Activated CD8-positive, alpha-beta T cell treated with anti-CD3 and anti-CD28 coated beads, Interleukin-2, amount 10 ng/mL, durations not matched to agents 7 days and 5 days (primary cell): ENCODE measurements around the gene NEDD8. TPM values are rescaled to one million over a fixed set of nuclear protein-coding genes. Genes with fewer than 3 reads are reported as not detected.

Experiments
- ATAC-seq: fragments of 150-1000 bp; cut with Tn5 transposase; one replicate; pipeline ENCODE4 v1.10.0; 2021; ENCODE audit warnings: moderate library complexity
- CTCF ChIA-PET: fragments of 350-600 bp; sonication (Branson Sonifier 250); formaldehyde crosslinking; loops from one replicate; lab custom pipeline; 2021; ENCODE audit warnings: antibody characterized with exemption; lab: Charles Lee
- POLR2A ChIA-PET: fragments of 350-600 bp; sonication (Branson Sonifier 250); formaldehyde crosslinking; loops from one replicate; lab custom pipeline; 2021; ENCODE audit warnings: antibody characterized with exemption; lab: Charles Lee
- DNase-seq: peaks from one replicate; pipeline ENCODE4 v3.0.0-alpha.2; 2020
- H3K27ac Mint-ChIP-seq: one replicate; pipeline ENCODE4 v1.8.0; 2021; ENCODE audit warnings: mild to moderate bottlenecking, mixed read lengths
- H3K27me3 Mint-ChIP-seq: one replicate; pipeline ENCODE4 v1.8.0; 2021; ENCODE audit warnings: low read depth, mixed read lengths
- H3K36me3 Mint-ChIP-seq: one replicate; pipeline ENCODE4 v1.8.0; 2021; ENCODE audit warnings: low read depth, mixed read lengths
- H3K4me1 Mint-ChIP-seq: one replicate; pipeline ENCODE4 v1.8.0; 2021; ENCODE audit warnings: low read depth, mixed read lengths
- H3K4me3 Mint-ChIP-seq: one replicate; pipeline ENCODE4 v1.8.0; 2021; ENCODE audit warnings: mild to moderate bottlenecking, mixed read lengths
- H3K9me3 Mint-ChIP-seq: one replicate; pipeline ENCODE4 v1.8.0; 2022; ENCODE audit warnings: mixed read lengths; ENCODE audit not compliant: insufficient read depth
- total RNA-seq, 2 experiments: library from RNA; stranded (reverse); gene quantifications; one replicate each; pipeline ENCODE4 v1.2.3, GENCODE V29; 2021

NEDD8 gene
- total RNA-seq, 2 experiments from 2014 or later, result 214 to 222 TPM

DNA sequence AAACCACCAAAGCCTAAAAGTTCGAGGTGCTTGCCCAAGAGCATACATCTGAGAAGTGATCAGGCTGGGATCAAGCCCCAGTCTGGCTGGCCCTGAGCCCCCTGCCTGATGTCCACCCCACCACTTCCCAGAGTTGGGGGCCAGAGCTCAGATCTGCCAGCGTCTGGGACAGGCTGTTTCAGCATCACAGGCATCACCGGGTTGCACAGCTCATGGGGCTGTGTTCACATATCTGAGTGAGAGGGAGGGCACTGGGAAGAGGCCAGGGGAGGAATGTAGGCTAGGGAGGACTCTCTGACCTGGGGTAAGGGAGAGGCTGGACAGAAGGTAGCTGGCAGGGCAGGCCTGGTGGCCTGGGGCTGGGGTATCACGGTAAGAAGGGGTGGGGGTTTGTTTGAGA lies 24.8 kb upstream of the NEDD8 start:
- Mint-ChIP-seq H3K36me3 (peaks cover 6% of the 10 kb centered on the region), H3K4me3 (no peak overlapping the region), H3K4me1 (no peaks in the 10 kb centered on the region), H3K27ac (no peak overlapping the region), H3K27me3 (no peaks in the 10 kb centered on the region), H3K9me3 (no peaks in the 10 kb centered on the region)
- no peak for DNase-seq
- POLR2A ChIA-PET, result interaction anchor here (1.2 to 2.9 kb wide), 2 partner anchors 14 to 15 kb away, joined by 5 to 13 read pairs; partner anchors contain the start of genes RABGGTA and TINF2
- CTCF ChIA-PET, result interaction anchor here (0.8 to 4.2 kb wide), 6 partner anchors 9 to 52 kb away, joined by 3 to 16 read pairs (median 4); partner anchors contain the start of genes RABGGTA and TINF2
- ATAC-seq, result no peak

DNA sequence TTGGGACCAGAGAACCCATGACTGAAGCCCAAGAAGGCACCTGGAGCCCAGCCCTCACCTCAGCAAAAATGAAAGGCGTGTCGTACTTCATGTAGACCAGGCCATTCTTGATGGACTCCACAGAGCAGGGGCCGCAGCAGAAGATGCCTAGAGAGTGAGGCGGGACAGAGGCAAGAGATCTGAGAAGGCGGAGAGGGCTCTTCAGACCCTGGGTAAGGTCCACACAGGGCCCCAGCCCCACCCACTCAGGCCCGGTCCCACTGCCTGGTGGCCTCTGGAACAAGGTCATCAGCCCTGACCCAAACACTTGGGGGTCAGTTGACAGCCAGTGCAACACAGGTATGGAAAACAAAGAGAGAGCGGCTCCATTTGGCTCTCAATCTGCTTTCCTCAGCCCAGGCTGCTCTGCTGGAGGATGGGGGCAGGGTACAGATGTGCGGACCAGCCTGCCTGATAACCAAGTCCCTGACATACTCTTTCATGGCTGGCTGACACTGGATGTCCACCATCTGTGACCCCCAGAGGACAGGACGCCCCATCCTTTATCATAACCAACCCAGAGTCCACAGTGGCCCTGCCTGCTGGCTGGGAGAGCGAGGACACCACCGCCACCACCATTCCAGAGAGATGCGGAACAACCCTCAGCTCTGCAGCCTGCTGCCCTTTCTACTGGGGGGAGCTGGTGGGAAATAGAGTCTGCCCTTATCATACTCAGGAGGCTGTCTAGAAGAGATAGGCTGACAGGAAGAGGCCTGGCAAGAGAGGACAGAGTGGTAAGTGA lies 24.0 kb upstream of the NEDD8 start:
- DNase-seq, result no peak
- Mint-ChIP-seq H3K4me1 (peaks cover 6% of the 10 kb centered on the region), H3K27me3 (no peaks in the 10 kb centered on the region), H3K9me3 (no peaks in the 10 kb centered on the region), H3K27ac (no peak overlapping the region), H3K36me3 (peaks cover 6% of the 10 kb centered on the region), H3K4me3 (no peak overlapping the region)
- ChIA-PET CTCF (interaction anchor here (0.8 to 4.2 kb wide), 5 partner anchors 9 to 52 kb away, joined by 3 to 16 read pairs (median 4); partner anchors contain the start of genes RABGGTA and TINF2), POLR2A (interaction anchor here (2.9 kb wide), 1 partner anchor 15 kb away, joined by 13 read pairs; the partner anchor contains the start of gene RABGGTA)
- no peak for ATAC-seq

- Mint-ChIP-seq H3K4me1 (peaks cover 13% of the 10 kb centered on the region), H3K27me3 (no peaks in the 10 kb centered on the region), H3K27ac (no peak overlapping the region), H3K4me3 (no peak overlapping the region), H3K9me3 (no peaks in the 10 kb centered on the region), H3K36me3 (peaks cover 6% of the 10 kb centered on the region)
- ATAC-seq, result no peak
- POLR2A ChIA-PET, result interaction anchor here (2.9 kb wide), 1 partner anchor 16 kb away, joined by 13 read pairs; the partner anchor contains the start of gene RABGGTA
- no peak for DNase-seq
- CTCF ChIA-PET, result interaction anchor here (1.5 to 4.2 kb wide), 3 partner anchors 13 to 53 kb away, joined by 7 to 16 read pairs (median 9); partner anchors contain the start of genes CIDEB, RABGGTA and TINF2
Observed at GRCh38 chr14:24255438-24255837, 23.3 kb upstream of the NEDD8 start.

- no peaks in the 10 kb centered on the region for H3K27me3 Mint-ChIP-seq
- no peak overlapping the region for H3K4me3 Mint-ChIP-seq
- CTCF ChIA-PET, result interaction anchor here (1.5 to 4.2 kb wide), 3 partner anchors 12 to 53 kb away, joined by 7 to 16 read pairs (median 9); partner anchors contain the start of genes CIDEB, RABGGTA and TINF2
- peaks cover 7% of the 10 kb centered on the region for H3K36me3 Mint-ChIP-seq
- DNase-seq, result no peak
- ATAC-seq, result no peak
- POLR2A ChIA-PET, result interaction anchor here (5.0 kb wide), 1 partner anchor 12 kb away, joined by 20 read pairs; the partner anchor contains the start of gene TINF2
- H3K27ac Mint-ChIP-seq, result no peak overlapping the region
- H3K4me1 Mint-ChIP-seq, result peaks cover 19% of the 10 kb centered on the region
- H3K9me3 Mint-ChIP-seq, result no peaks in the 10 kb centered on the region
Observed at GRCh38 chr14:24254630-24255392, 22.6 kb upstream of the NEDD8 start.

- peaks cover 10% of the 10 kb centered on the region for H3K36me3 Mint-ChIP-seq
- peaks cover 28% of the 10 kb centered on the region for H3K4me1 Mint-ChIP-seq
- H3K9me3 Mint-ChIP-seq, result no peaks in the 10 kb centered on the region
- no peak for DNase-seq
- ChIA-PET CTCF (interaction anchor here (3.9 to 21.9 kb wide), 2 partner anchors 12 to 48 kb away, joined by 28 to 801 read pairs; partner anchors contain the start of genes CIDEB, DHRS1, LTB4R and LTB4R2), POLR2A (interaction anchor here (2.4 to 5.0 kb wide), 2 partner anchors 11 to 17 kb away, joined by 7 to 20 read pairs; partner anchors contain the start of genes RABGGTA and TINF2)
- no peak for ATAC-seq
- no peak overlapping the region for H3K4me3 Mint-ChIP-seq
- H3K27ac Mint-ChIP-seq, result peak overlapping the region; percentile 36
- H3K27me3 Mint-ChIP-seq, result no peaks in the 10 kb centered on the region
Observed at GRCh38 chr14:24253936-24254335, 21.8 kb upstream of the NEDD8 start.

DNA sequence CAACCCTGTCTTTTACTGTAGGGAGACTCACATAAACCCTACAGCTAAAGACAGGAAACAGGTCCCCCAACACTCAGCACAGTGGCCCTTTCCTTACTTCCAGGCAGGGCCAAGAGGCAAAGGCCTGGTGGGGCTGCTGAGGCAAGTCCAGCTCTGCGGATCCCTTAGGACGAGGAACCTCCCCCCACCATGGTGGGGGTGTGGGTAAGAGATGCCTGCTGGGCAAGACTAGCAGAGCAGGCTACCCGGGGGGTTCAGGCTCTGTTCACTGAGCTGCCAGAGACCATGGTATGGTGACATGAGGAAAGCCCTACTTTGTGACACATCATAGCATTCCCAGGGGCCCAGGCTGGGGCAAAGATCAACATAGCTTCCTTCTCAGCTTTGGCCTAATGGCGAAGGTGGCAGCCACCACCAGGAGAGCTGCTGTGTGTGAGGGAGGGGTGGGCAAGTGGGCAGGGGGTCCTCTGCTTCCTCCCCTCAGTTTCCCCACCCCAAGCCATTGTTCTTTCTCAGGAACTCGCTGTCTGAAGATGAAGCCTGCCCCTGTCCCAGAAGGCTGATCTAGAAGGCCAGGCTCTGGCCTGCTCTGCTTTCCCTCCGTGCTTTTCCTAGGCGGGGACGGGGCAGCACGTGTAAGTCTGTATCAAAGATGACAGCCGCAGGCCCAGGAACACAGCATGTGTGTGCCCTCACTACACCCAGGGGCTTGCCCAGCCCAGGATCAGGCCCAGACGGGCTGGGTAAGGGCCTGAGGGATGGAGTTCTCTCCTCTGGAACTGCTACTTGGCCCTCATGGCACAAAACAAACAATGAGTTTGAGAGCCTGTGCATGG lies 20.3 kb upstream of the NEDD8 start:
- Mint-ChIP-seq H3K27ac (no peak overlapping the region), H3K4me3 (no peak overlapping the region), H3K36me3 (peaks cover 13% of the 10 kb centered on the region), H3K27me3 (no peaks in the 10 kb centered on the region), H3K9me3 (no peaks in the 10 kb centered on the region), H3K4me1 (peaks cover 42% of the 10 kb centered on the region)
- ATAC-seq, result no peak
- ChIA-PET POLR2A (interaction anchor here (0.6 to 5.0 kb wide), 3 partner anchors 10 to 19 kb away, joined by 3 to 20 read pairs (median 7); partner anchors contain the start of genes RABGGTA and TINF2), CTCF (interaction anchor here (0.9 to 21.9 kb wide), 5 partner anchors 10 to 179 kb away, joined by 3 to 801 read pairs (median 28); partner anchors contain the start of genes CIDEB, DHRS1, LTB4R and LTB4R2)
- no peak for DNase-seq

DNA sequence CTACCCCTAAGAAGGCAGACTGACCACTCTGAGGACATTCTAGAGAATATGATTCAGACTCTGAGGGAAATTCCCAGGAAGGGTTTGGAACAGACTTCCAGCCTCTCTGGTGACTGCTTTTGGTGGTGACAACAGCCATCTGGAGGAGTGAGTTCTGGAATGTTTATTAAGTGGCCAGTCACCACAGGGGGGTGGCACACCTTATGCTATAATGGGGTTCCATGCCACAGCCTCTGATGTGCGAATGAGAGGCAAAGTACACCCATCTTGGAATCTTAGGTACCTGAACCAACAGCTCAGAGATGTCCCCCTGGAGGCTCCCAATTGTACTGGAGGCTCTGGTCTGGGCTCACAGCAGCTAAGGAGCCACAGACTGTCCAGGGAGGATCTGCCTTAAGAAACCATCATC lies 19.7 kb upstream of the NEDD8 start:
- no peak overlapping the region for H3K27ac Mint-ChIP-seq
- no peak overlapping the region for H3K4me3 Mint-ChIP-seq
- no peaks in the 10 kb centered on the region for H3K27me3 Mint-ChIP-seq
- POLR2A ChIA-PET, result interaction anchor here (1.4 to 5.0 kb wide), 3 partner anchors 9 to 48 kb away, joined by 4 to 20 read pairs (median 7); partner anchors contain the start of genes DHRS1, NOP9, RABGGTA and TINF2
- CTCF ChIA-PET, result interaction anchor here (0.7 to 21.9 kb wide), 7 partner anchors 10 to 180 kb away, joined by 3 to 801 read pairs (median 6); partner anchors contain the start of genes CIDEB, DHRS1, LTB4R and LTB4R2
- ATAC-seq (no peak), DNase-seq (no peak)
- H3K36me3 Mint-ChIP-seq, result peaks cover 15% of the 10 kb centered on the region
- H3K4me1 Mint-ChIP-seq, result peaks cover 46% of the 10 kb centered on the region
- H3K9me3 Mint-ChIP-seq, result no peaks in the 10 kb centered on the region

- H3K36me3 Mint-ChIP-seq, result peaks cover 14% of the 10 kb centered on the region
- CTCF ChIA-PET, result interaction anchor here (1.3 to 21.9 kb wide), 7 partner anchors 8 to 193 kb away, joined by 3 to 801 read pairs (median 6); partner anchors contain the start of genes CIDEB, DHRS1, LTB4R and LTB4R2
- no peak for DNase-seq
- POLR2A ChIA-PET, result interaction anchor here (0.6 to 5.0 kb wide), 3 partner anchors 7 to 49 kb away, joined by 3 to 20 read pairs (median 4); partner anchors contain the start of genes DHRS1, NOP9 and TINF2
- H3K4me3 Mint-ChIP-seq, result peak overlapping the region; percentile 27
- no peaks in the 10 kb centered on the region for H3K27me3 Mint-ChIP-seq
- H3K9me3 Mint-ChIP-seq, result no peaks in the 10 kb centered on the region
- peaks cover 50% of the 10 kb centered on the region for H3K4me1 Mint-ChIP-seq
- no peak for ATAC-seq
- H3K27ac Mint-ChIP-seq, result peak overlapping the region; percentile 84
Observed at GRCh38 chr14:24250354-24250753, 18.2 kb upstream of the NEDD8 start.

DNA sequence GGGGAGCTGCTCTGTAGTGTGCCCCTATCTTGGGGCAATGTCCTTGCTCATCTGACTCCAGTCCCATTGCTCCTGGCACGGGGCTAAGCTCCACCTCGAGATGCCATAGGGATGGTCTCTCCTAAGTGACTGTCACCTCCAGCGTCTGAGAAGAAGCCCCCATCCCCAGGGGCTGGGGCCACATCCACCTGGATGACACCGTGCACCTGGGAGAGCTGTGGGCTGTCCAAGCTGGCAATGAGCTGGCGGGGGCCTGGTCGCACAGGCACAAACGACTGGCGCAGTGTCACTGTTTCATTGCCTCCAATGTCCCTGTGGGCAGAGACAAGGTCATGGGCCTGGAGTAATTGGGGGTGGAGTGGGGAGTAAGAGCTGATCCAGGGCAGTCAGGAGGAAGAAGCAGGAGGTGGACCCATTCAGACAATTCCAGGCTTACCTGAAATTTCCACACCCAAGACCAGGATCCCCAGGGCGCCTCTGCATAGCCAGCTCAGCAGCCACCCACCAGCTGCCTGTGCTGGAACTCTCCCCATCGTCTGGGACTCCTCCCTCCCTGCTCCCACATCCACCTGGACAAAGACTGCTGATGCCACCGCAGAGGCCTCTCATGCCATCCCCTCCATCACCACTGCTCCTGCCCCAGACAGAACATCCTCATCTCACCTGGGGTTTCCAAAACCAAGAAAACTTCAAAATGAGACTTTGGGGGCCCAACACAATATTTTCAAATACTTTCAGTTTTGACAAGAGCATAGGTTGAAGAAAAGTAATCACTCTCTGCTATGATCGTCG lies 17.3 kb upstream of the NEDD8 start:
- ATAC-seq (no peak), DNase-seq (no peak)
- CTCF ChIA-PET, result interaction anchor here (1.1 to 21.9 kb wide), 4 partner anchors 22 to 181 kb away, joined by 3 to 801 read pairs (median 48); partner anchors contain the start of genes CIDEB, DHRS1, LTB4R and LTB4R2
- H3K27me3 Mint-ChIP-seq, result no peaks in the 10 kb centered on the region
- H3K9me3 Mint-ChIP-seq, result no peaks in the 10 kb centered on the region
- H3K4me3 Mint-ChIP-seq, result peak overlapping the region; percentile 27
- H3K4me1 Mint-ChIP-seq, result peaks cover 55% of the 10 kb centered on the region
- peak overlapping the region; percentile 84 for H3K27ac Mint-ChIP-seq
- H3K36me3 Mint-ChIP-seq, result peaks cover 11% of the 10 kb centered on the region
- POLR2A ChIA-PET, result interaction anchor here (5.6 kb wide), 1 partner anchor 21 kb away, joined by 48 read pairs; the partner anchor contains the start of gene RABGGTA
